DMS 273 (cell line): ENCODE measurements around the gene TMEM203.
"Not testable (repeated sequence)": the region's sequence is repeated elsewhere in the genome, so short reads cannot be mapped to it uniquely, and the experiment has no call there.

Source experiments
- DNase-seq: peaks from one replicate; lab custom pipeline; 2025; ENCODE audit not compliant: unreplicated experiment; lab: John Stamatoyannopoulos, UW

The TMEM203 gene

GRCh38 chr9:137242269-137243203, 37.1 kb upstream of the TMEM203 start:
- no peak for DNase-seq

GRCh38 chr9:137241490-137242268, 36.2 kb upstream of the TMEM203 start:
- peak; percentile 64 for DNase-seq

- DNase-seq, result peak; percentile 99
Observed at GRCh38 chr9:137240841-137241489, 35.5 kb upstream of the TMEM203 start, which contains the start of gene TUBB4B. Gene TUBB4B (plus strand): TSS chr9:137241287. CDS start chr9:137241361, 74 bp downstream.

GRCh38 chr9:137240318-137240840, 34.9 kb upstream of the TMEM203 start:
- DNase-seq, result peak; percentile 86

GRCh38 chr9:137239541-137240200, 34.2 kb upstream of the TMEM203 start:
- DNase-seq, result not testable (repeated sequence)

- DNase-seq, result peak; percentile 69
Observed at GRCh38 chr9:137237759-137238726, 32.6 kb upstream of the TMEM203 start.

GRCh38 chr9:137236936-137237421, 31.5 kb upstream of the TMEM203 start:
- DNase-seq, result no peak

- peak; percentile 92 for DNase-seq
Observed at GRCh38 chr9:137236238-137236935, 30.9 kb upstream of the TMEM203 start.

GRCh38 chr9:137235424-137236237, 30.2 kb upstream of the TMEM203 start:
- no peak for DNase-seq

- DNase-seq, result no peak
Observed at GRCh38 chr9:137234758-137235423, 29.4 kb upstream of the TMEM203 start.

- DNase-seq, result no peak
Observed at GRCh38 chr9:137234055-137234697, 28.7 kb upstream of the TMEM203 start.

GRCh38 chr9:137233143-137233980, 27.9 kb upstream of the TMEM203 start:
- no peak for DNase-seq

- DNase-seq, result no peak
Observed at GRCh38 chr9:137232510-137232909, 27.1 kb upstream of the TMEM203 start.

- DNase-seq, result no peak
Observed at GRCh38 chr9:137232101-137232500, 26.7 kb upstream of the TMEM203 start.

GRCh38 chr9:137231372-137232039, 26.1 kb upstream of the TMEM203 start:
- DNase-seq, result no peak
